ENCODE results near the gene FAM53B.

The FAM53B gene

GRCh38 chr10:124570646-124571045, 173.5 kb downstream of the FAM53B start:
- in situ Hi-C loops (cut with HindIII; ENCODE audit: low sequenced_read_pairs) = no loop called here
- no peak overlapping the region for H3K4me3 ChIP-seq (ENCODE audit: low read depth, low read length)
- no peak for DNase-seq (ENCODE audit: low read depth, low spot score)
- TF ChIP-seq, protein P1, sequence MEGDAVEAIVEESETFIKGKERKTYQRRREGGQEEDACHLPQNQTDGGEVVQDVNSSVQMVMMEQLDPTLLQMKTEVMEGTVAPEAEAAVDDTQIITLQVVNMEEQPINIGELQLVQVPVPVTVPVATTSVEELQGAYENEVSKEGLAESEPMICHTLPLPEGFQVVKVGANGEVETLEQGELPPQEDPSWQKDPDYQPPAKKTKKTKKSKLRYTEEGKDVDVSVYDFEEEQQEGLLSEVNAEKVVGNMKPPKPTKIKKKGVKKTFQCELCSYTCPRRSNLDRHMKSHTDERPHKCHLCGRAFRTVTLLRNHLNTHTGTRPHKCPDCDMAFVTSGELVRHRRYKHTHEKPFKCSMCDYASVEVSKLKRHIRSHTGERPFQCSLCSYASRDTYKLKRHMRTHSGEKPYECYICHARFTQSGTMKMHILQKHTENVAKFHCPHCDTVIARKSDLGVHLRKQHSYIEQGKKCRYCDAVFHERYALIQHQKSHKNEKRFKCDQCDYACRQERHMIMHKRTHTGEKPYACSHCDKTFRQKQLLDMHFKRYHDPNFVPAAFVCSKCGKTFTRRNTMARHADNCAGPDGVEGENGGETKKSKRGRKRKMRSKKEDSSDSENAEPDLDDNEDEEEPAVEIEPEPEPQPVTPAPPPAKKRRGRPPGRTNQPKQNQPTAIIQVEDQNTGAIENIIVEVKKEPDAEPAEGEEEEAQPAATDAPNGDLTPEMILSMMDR (IDR thresholded peaks at IDR 0.05; ENCODE audit: low read depth, low read length) = no peak

GRCh38 chr10:124569623-124570470, 174.3 kb downstream of the FAM53B start:
- no peak overlapping the region for H3K4me3 ChIP-seq (ENCODE audit: low read depth, low read length)
- DNase-seq (ENCODE audit: low read depth, low spot score) = no peak
- in situ Hi-C loops (cut with HindIII; ENCODE audit: low sequenced_read_pairs) = no loop called here
- TF ChIP-seq, protein P1 (IDR thresholded peaks at IDR 0.05; ENCODE audit: low read depth, low read length) = no peak

All from astrocyte of the spinal cord (primary cell).